ENCODE measurements around the gene LHX3. TPM values are rescaled to one million over a fixed set of nuclear protein-coding genes. Genes with fewer than 3 reads are reported as not detected.
"Not testable (repeated sequence)": the region's sequence is repeated elsewhere in the genome, so short reads cannot be mapped to it uniquely, and the experiment has no call there.

Gene LHX3
- total RNA-seq, 5 donors from 2014 or later (not counting 1 experiment from before 2014, with no cell fraction given): 0.13 to 0.42 TPM; not detected in 3

GRCh38 chr9:136237486-136238341 is 32.8 kb upstream of the LHX3 start:
- Histone ChIP-seq H3K27ac (ENCODE audit: low read length) (no peak overlapping the region), H3K36me3 (ENCODE audit: control insufficient read depth in 2 of 2, extremely low read depth in 1 of 2, insufficient read depth in 1 of 2, low read length in 1 of 2) (peaks cover 0 to 17% of the 10 kb centered on the region in 2 donors)
- no peak overlapping the region for H3K27ac Mint-ChIP-seq

GRCh38 chr9:136236471-136237410 is 31.8 kb upstream of the LHX3 start:
- ATAC-seq (replicated peaks in 1 of 4); H3K27ac Mint-ChIP-seq; H3K27me3 ChIP-seq (replicated peaks in 1 of 2; ENCODE audit: control insufficient read depth in 2 of 2, extremely low read depth in 1 of 2, insufficient read depth in 2 of 2, low read length in 1 of 2); H3K4me3 Mint-ChIP-seq; H3K4me3 ChIP-seq (ENCODE audit: control insufficient read depth in 1 of 2, extremely low read depth in 1 of 2, low read length in 1 of 2); POLR2A ChIA-PET; CTCF ChIA-PET; H3K9me3 ChIP-seq; H3K27ac ChIP-seq (ENCODE audit: low read length); H3K27me3 Mint-ChIP-seq; H3K9me3 Mint-ChIP-seq; DNase-seq: not testable (repeated sequence)
- Histone ChIP-seq H3K4me1 (ENCODE audit: control insufficient read depth in 1 of 2, extremely low read depth in 1 of 2, insufficient read depth in 2 of 2, low read length in 2 of 2) (peaks cover 2 to 26% of the 10 kb centered on the region in 2 experiments), H3K36me3 (ENCODE audit: control insufficient read depth in 2 of 2, extremely low read depth in 1 of 2, insufficient read depth in 1 of 2, low read length in 1 of 2) (peaks cover 0 to 17% of the 10 kb centered on the region in 2 donors)
- Mint-ChIP-seq H3K36me3 (peaks cover 25% of the 10 kb centered on the region), H3K4me1 (peaks cover 34 to 50% (median 37%) of the 10 kb centered on the region in 3 donors)
- WGBS (ENCODE audit: insufficient coverage): 97% methylated on average over 41 of the region's 43 CpGs

More at GRCh38 chr9:136237486-136238341, 32.8 kb upstream of the LHX3 start:
- ATAC-seq (replicated peaks in 1 of 4) (no peak), DNase-seq (no peak)
- POLR2A ChIA-PET: interaction anchor here in 1 of 2 donors (0.5 kb wide), 1 partner anchor 240 kb away, joined by 4 read pairs; no protein-coding TSS in a partner anchor
- 91% methylated on average over 30 of the region's 32 CpGs for WGBS (ENCODE audit: insufficient coverage)
- Histone ChIP-seq H3K4me1 (ENCODE audit: control insufficient read depth in 1 of 2, extremely low read depth in 1 of 2, insufficient read depth in 2 of 2, low read length in 2 of 2) (peaks cover 0 to 26% of the 10 kb centered on the region in 2 experiments), H3K4me3 (ENCODE audit: control insufficient read depth in 1 of 2, extremely low read depth in 1 of 2, low read length in 1 of 2) (no peak overlapping the region), H3K9me3 (no peaks in the 10 kb centered on the region), H3K27me3 (replicated peaks in 1 of 2; ENCODE audit: control insufficient read depth in 2 of 2, extremely low read depth in 1 of 2, insufficient read depth in 2 of 2, low read length in 1 of 2) (no peaks in the 10 kb centered on the region)
- Mint-ChIP-seq H3K36me3 (peaks cover 21% of the 10 kb centered on the region), H3K27me3 (no peaks in the 10 kb centered on the region), H3K4me1 (peaks cover 26 to 49% (median 38%) of the 10 kb centered on the region in 3 donors), H3K9me3 (no peaks in the 10 kb centered on the region), H3K4me3 (no peak overlapping the region)
- CTCF ChIA-PET: no interaction called here

GRCh38 chr9:136235709-136236455 is 31.0 kb upstream of the LHX3 start:
- Histone ChIP-seq H3K36me3 (ENCODE audit: control insufficient read depth in 2 of 2, extremely low read depth in 1 of 2, insufficient read depth in 1 of 2, low read length in 1 of 2) (peaks cover 0 to 19% of the 10 kb centered on the region in 2 donors), H3K4me1 (ENCODE audit: control insufficient read depth in 1 of 2, extremely low read depth in 1 of 2, insufficient read depth in 2 of 2, low read length in 2 of 2) (peaks cover 2 to 27% of the 10 kb centered on the region in 2 experiments), H3K27ac (ENCODE audit: low read length) (no peak overlapping the region), H3K9me3 (no peaks in the 10 kb centered on the region), H3K27me3 (replicated peaks in 1 of 2; ENCODE audit: control insufficient read depth in 2 of 2, extremely low read depth in 1 of 2, insufficient read depth in 2 of 2, low read length in 1 of 2) (no peaks in the 10 kb centered on the region), H3K4me3 (ENCODE audit: control insufficient read depth in 1 of 2, extremely low read depth in 1 of 2, low read length in 1 of 2) (no peak overlapping the region)
- Mint-ChIP-seq H3K4me3 (no peak overlapping the region), H3K36me3 (peaks cover 27% of the 10 kb centered on the region), H3K27me3 (no peaks in the 10 kb centered on the region), H3K27ac (no peak overlapping the region), H3K4me1 (peaks cover 33 to 48% (median 36%) of the 10 kb centered on the region in 3 donors), H3K9me3 (no peaks in the 10 kb centered on the region)
- CTCF ChIA-PET: no interaction called here
- DNase-seq (no peak), ATAC-seq (replicated peaks in 1 of 4) (no peak)
- WGBS (ENCODE audit: insufficient coverage): 95% methylated on average over 22 of the region's 27 CpGs
- POLR2A ChIA-PET: no interaction called here

- Mint-ChIP-seq H3K27ac (no peak overlapping the region), H3K9me3 (no peaks in the 10 kb centered on the region), H3K4me3 (no peak overlapping the region), H3K27me3 (no peaks in the 10 kb centered on the region), H3K36me3 (peaks cover 27% of the 10 kb centered on the region), H3K4me1 (peaks cover 34 to 48% (median 38%) of the 10 kb centered on the region in 3 donors)
- no peak overlapping the region for H3K27ac ChIP-seq (ENCODE audit: low read length)
- ChIA-PET POLR2A (no interaction called here), CTCF (no interaction called here)
- no peak for ATAC-seq (replicated peaks in 1 of 4)
- DNase-seq: no peak
- H3K4me1 ChIP-seq (ENCODE audit: control insufficient read depth in 1 of 2, extremely low read depth in 1 of 2, insufficient read depth in 2 of 2, low read length in 2 of 2): peaks cover 2 to 27% of the 10 kb centered on the region in 2 experiments
- H3K27me3 ChIP-seq (replicated peaks in 1 of 2; ENCODE audit: control insufficient read depth in 2 of 2, extremely low read depth in 1 of 2, insufficient read depth in 2 of 2, low read length in 1 of 2): no peaks in the 10 kb centered on the region
- H3K4me3 ChIP-seq (ENCODE audit: control insufficient read depth in 1 of 2, extremely low read depth in 1 of 2, low read length in 1 of 2): no peak overlapping the region
- H3K36me3 ChIP-seq (ENCODE audit: control insufficient read depth in 2 of 2, extremely low read depth in 1 of 2, insufficient read depth in 1 of 2, low read length in 1 of 2): peaks cover 0 to 17% of the 10 kb centered on the region in 2 donors
- 95% methylated on average over 17 of the region's 17 CpGs for WGBS (ENCODE audit: insufficient coverage)
- no peaks in the 10 kb centered on the region for H3K9me3 ChIP-seq
Measured at GRCh38 chr9:136235171-136235570, 30.2 kb upstream of the LHX3 start.

GRCh38 chr9:136234597-136234996 is 29.7 kb upstream of the LHX3 start:
- CTCF ChIA-PET: no interaction called here
- H3K27me3 Mint-ChIP-seq: no peaks in the 10 kb centered on the region
- Histone ChIP-seq H3K9me3 (no peaks in the 10 kb centered on the region), H3K27me3 (replicated peaks in 1 of 2; ENCODE audit: control insufficient read depth in 2 of 2, extremely low read depth in 1 of 2, insufficient read depth in 2 of 2, low read length in 1 of 2) (no peaks in the 10 kb centered on the region), H3K36me3 (ENCODE audit: control insufficient read depth in 2 of 2, extremely low read depth in 1 of 2, insufficient read depth in 1 of 2, low read length in 1 of 2) (peaks cover 0 to 17% of the 10 kb centered on the region in 2 donors), H3K4me1 (ENCODE audit: control insufficient read depth in 1 of 2, extremely low read depth in 1 of 2, insufficient read depth in 2 of 2, low read length in 2 of 2) (peaks cover 2 to 27% of the 10 kb centered on the region in 2 experiments), H3K27ac (ENCODE audit: low read length) (no peak overlapping the region), H3K4me3 (ENCODE audit: control insufficient read depth in 1 of 2, extremely low read depth in 1 of 2, low read length in 1 of 2) (no peak overlapping the region)
- peaks cover 27% of the 10 kb centered on the region for H3K36me3 Mint-ChIP-seq
- ATAC-seq (replicated peaks in 1 of 4) (no peak), DNase-seq (no peak)
- no peak overlapping the region for H3K4me3 Mint-ChIP-seq
- 94% methylated on average over 21 of the region's 21 CpGs for WGBS (ENCODE audit: insufficient coverage)
- POLR2A ChIA-PET: no interaction called here
- H3K9me3 Mint-ChIP-seq: no peaks in the 10 kb centered on the region
- H3K27ac Mint-ChIP-seq: no peak overlapping the region
- peaks cover 34 to 48% (median 37%) of the 10 kb centered on the region in 3 donors for H3K4me1 Mint-ChIP-seq

- Mint-ChIP-seq H3K9me3 (no peaks in the 10 kb centered on the region), H3K4me3 (no peak overlapping the region), H3K27ac (peak overlapping the region in 1 of 2 donors; percentile 22), H3K36me3 (peaks cover 27% of the 10 kb centered on the region), H3K27me3 (no peaks in the 10 kb centered on the region), H3K4me1 (peaks cover 34 to 41% (median 37%) of the 10 kb centered on the region in 3 donors)
- no peak overlapping the region for H3K27ac ChIP-seq (ENCODE audit: low read length)
- DNase-seq (no peak), ATAC-seq (replicated peaks in 1 of 4) (no peak)
- H3K27me3 ChIP-seq (replicated peaks in 1 of 2; ENCODE audit: control insufficient read depth in 2 of 2, extremely low read depth in 1 of 2, insufficient read depth in 2 of 2, low read length in 1 of 2): no peaks in the 10 kb centered on the region
- WGBS (ENCODE audit: insufficient coverage): 86% methylated on average over 14 of the region's 14 CpGs
- H3K4me3 ChIP-seq (ENCODE audit: control insufficient read depth in 1 of 2, extremely low read depth in 1 of 2, low read length in 1 of 2): no peak overlapping the region
- ChIA-PET POLR2A (no interaction called here), CTCF (no interaction called here)
- no peaks in the 10 kb centered on the region for H3K9me3 ChIP-seq
- H3K4me1 ChIP-seq (ENCODE audit: control insufficient read depth in 1 of 2, extremely low read depth in 1 of 2, insufficient read depth in 2 of 2, low read length in 2 of 2): peaks cover 2 to 27% of the 10 kb centered on the region in 2 experiments
- H3K36me3 ChIP-seq (ENCODE audit: control insufficient read depth in 2 of 2, extremely low read depth in 1 of 2, insufficient read depth in 1 of 2, low read length in 1 of 2): peaks cover 3 to 17% of the 10 kb centered on the region in 2 donors
Measured at GRCh38 chr9:136233868-136234267, 28.9 kb upstream of the LHX3 start.

Data from T-cell (primary cell).